HG03280 (cell line): ENCODE measurements around the gene WTIP.
"Not testable (repeated sequence)": the region's sequence is repeated elsewhere in the genome, so short reads cannot be mapped to it uniquely, and the experiment has no call there.

Experiments
- ATAC-seq: cut with Tn5 transposase; IDR thresholded peaks from one replicate; pipeline ENCODE4 v1.9.1; 2021; ENCODE audit warnings: mild to moderate bottlenecking, moderate library complexity; ENCODE audit not compliant: unreplicated experiment

WTIP gene

GRCh38 chr19:34480971-34481841, at the start of gene WTIP:
TSS of gene WTIP (plus strand) at chr19:34481758. CDS start at chr19:34481975, 217 bp downstream.
- no peak for ATAC-seq

GRCh38 chr19:34432797-34433196, 48.8 kb upstream of the WTIP start:
- no peak for ATAC-seq

- ATAC-seq, result no peak
These were observed 44.8 kb upstream of the WTIP start for GRCh38 chr19:34436716-34437115.

- ATAC-seq, result no peak
These were observed 33.4 kb upstream of the WTIP start for GRCh38 chr19:34448191-34448590.

GRCh38 chr19:34452723-34453122, 28.8 kb upstream of the WTIP start:
- no peak for ATAC-seq

GRCh38 chr19:34454091-34454490, 27.5 kb upstream of the WTIP start:
- ATAC-seq, result no peak

- no peak for ATAC-seq
These were observed 26.9 kb upstream of the WTIP start for GRCh38 chr19:34454685-34455084.

- not testable (repeated sequence) for ATAC-seq
These were observed 25.6 kb upstream of the WTIP start for GRCh38 chr19:34455783-34456480.

DNA sequence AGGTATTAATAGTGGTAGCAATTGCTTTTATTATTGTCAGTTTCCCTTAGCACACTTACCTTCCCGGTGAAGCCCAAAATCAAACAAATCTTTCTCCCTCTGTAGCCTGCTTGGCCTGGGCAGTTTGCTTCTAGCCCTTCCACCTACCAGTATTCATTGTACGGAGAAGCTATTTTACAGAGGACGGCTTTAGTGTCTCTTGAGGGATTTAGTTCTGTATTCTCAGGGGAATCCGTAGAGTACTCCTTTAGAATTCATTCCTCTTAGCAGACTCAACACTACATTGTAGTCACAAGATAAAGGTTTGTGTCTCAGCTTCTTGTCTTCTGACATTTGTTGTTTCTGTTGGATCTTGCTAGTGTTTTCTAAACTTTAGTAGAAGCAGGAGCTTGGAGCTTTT, 24.1 kb upstream of the WTIP start:
- ATAC-seq, result no peak

DNA sequence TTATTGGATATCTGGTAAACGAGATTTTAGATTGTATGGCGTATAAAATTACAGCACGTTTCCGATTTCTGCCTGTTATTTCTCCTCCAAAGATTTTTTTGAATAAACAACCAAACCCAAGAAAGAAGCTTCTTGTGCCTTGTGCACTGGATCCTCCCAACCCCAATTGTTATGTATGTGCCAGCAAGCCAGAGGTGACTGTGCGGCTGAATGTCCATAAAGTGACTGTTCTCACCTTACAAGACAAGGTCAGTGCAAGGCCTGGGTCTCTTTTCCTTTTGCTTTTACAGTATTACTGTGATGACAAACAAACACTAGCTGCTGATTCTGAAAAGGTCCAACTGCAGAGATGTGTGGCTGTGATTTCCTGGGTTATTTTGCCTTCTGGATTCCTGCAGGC, 22.9 kb upstream of the WTIP start:
- ATAC-seq, result no peak

DNA sequence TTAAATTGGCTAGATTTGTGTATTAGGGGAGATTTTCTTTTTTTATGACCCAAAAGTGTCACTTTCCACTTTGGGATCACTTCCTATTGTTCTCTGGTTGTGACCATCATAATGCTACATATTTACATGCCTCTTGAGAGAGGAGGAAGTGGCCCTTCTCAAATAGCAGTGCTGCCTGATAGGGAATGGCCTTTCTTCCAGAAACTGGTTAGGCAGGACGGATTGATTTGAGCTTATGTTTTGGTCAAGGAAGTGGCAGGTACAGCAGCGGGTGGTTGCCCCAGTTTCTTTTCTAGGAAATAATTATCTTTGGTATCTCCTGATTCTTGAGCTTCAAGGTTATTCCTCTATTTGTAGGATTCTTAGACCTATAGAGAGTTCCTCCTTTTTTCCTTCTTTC, 21.9 kb upstream of the WTIP start:
- no peak for ATAC-seq

DNA sequence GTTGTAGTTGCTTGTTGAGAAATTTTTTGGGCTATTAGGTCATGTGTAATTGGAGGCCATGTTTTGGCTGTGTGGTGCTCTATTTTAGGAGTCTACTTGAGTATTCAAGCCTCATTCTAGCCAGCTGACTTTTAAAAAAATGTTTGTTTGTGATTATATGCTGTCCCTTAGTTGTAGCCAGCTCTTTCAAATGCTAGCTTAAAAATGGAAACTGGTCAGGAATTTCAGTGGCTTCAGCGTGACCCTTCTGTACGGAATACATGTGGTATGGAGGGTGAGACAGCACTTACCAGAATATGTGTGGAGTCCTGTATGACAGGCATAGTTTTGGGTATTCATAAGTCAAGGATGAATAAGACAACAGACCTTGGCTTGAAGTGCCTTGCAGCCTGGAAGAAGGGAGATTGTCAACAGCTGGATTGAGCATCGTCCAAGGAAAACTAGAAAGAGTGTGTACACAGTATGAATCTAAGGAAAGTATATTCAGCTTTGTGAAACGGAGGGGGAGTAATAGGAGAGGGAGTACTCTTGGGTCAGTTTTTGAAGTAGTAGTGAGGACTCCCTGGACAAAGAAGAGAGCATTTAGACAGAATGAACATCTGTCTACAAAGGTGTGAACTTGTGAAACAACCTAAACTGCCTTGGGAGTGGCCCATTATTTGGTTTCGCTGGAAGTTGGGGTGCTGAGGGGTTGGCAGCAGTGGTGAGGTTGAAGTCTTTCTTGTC, 20.0 kb upstream of the WTIP start:
- no peak for ATAC-seq

GRCh38 chr19:34464785-34465184, 16.8 kb upstream of the WTIP start:
- ATAC-seq, result not testable (repeated sequence)

GRCh38 chr19:34468409-34468808, 13.1 kb upstream of the WTIP start:
- ATAC-seq, result no peak

- ATAC-seq, result not testable (repeated sequence)
These were observed 12.5 kb upstream of the WTIP start for GRCh38 chr19:34469026-34469425.

DNA sequence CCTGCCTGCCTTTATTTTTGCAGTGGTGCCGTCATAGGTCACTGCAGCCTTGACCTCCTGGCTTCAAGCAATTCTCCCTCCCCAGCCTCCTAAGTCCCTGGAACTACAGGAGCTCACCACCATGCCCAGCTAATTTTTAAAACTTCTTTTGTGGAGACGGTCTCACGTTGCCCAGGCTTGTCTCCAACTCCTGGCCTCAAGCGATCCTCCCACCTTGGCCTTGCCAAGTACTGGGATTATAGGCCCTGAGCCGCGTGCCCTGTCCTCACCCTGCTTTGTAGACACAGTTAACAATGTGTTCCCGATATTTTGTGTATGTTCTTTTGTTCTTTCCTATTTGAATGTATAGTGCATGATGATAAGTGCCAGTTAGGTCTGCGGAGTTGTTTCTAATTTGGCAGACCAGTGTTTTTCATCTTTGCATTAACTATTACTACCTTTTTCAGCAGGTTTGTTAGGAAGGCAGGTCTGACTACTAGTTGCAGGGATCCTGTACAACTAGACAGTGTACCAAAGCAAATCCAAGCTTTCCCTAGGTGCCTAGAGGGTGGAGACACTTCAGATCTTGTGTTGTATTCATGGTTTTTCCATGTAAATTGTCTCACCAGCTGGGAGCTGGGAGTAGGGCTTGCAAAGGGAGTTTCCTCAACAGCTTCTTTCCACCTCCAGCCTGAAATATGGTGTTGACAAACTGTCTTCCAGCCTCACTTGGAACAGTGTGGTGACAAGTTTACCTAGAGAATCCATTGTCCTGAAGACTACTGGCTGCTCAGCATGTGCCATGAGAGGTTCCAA, 9.5 kb upstream of the WTIP start:
- ATAC-seq, result no peak

DNA sequence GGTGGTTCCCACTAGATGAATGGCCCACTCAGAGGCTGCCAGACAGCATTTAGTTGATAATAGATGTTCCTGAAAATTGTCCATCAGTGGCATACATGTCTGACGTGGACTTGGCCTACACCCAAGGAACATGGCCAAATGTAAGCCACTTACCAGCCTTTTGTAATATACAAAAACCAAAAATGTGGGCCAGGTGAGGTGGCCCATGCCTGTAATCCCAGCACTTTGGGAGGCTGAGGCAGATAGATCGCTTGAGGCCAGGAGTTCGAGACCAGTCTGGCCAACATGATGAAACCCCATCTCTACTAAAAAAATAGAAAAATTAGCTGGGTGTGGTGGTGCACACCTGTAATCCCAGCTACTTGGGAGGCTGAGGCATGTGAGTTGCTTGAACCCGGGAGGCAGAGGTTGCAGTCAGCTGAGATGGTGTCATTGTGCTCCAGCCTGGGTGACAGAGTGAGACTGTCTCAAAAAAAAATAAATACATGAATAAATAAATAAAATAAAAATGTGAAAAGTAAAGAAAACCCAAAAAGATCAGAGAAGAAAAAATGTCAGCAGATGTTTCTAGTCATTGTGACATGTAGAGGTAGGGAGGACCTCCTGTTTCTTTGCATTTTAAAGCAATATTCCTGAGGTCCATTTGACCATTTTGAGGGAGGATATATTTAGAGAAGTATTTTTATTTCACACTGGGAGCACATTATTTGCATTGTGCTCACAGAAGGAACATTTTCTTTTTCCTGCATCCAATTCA, 7.1 kb upstream of the WTIP start:
- ATAC-seq, result no peak

DNA sequence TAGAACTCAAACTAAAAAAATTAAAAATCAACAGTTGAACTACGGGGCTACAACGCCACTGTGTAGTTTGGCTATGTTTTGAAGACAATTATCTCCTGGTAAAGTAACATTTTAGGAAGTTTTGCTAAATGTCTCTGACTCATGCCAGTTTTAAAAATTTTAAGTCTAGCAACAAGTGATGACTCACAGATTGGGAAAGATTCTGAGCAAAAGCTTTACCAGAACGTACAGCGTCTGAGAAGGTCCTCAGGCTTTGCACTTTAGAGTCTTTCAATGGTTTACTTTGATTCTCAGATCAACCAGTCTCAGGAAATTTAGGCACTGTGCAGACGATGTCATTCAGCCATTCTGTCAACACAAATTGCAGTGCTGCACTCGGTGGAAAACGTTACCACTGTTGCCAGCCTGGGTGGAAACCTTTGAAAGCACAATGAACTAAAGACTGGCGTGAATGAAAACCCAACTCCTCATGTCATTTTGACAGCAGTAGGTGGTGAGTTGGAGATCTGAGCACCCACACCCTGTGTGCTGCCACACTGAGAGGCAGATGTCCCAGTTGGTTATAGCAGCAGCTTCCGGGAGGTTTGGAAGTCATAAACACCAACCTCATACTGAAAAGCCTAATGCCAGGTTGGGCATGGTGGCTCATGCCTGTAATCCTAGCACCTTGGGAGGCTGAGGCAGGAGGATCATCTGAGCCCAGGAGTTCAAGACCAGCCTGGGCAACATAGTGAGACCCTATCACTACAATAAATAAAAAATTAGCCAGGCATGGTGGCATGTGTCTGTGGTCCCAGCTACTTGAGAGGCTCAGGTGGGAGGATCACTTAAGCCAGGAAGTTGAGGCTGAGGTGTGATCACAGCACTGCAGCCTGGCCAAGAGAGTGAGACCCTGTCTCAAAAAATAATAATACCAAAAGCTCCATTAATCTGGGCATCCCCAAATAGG, 6.3 kb upstream of the WTIP start:
- ATAC-seq, result no peak
